CD14-positive monocyte (primary cell): ENCODE measurements around the gene ZNHIT3. TPM values are rescaled to one million over a fixed set of nuclear protein-coding genes. Genes with fewer than 3 reads are reported as not detected.
"Not testable (repeated sequence)": the region's sequence is repeated elsewhere in the genome, so short reads cannot be mapped to it uniquely, and the experiment has no call there.

Experiments
- DNase-seq, 3 donors: peaks; one replicate each; pipeline ENCODE4 v3.0.0-alpha.2; 2011 to 2022
- H2AFZ ChIP-seq: 2 replicates; pipeline ENCODE4 v1.6.0; 2012; ENCODE audit warnings: mild to moderate bottlenecking, low read depth, low read length, inconsistent platforms; ENCODE audit not compliant: insufficient read depth, poor library complexity, severe bottlenecking
- H3K27ac ChIP-seq, 2 donors: 1 replicate in 1 of 2; 2 replicates in 1 of 2; pipeline ENCODE4 v1.5.1; 2012 to 2013; ENCODE audit warnings: low read length in 2 of 2, control low read depth in 1 of 2, inconsistent platforms in 1 of 2, low read depth in 1 of 2, mild to moderate bottlenecking in 1 of 2
- H3K27me3 ChIP-seq, 2 donors: one replicate each; pipeline versions ENCODE4 v1.6.0 to v1.6.1; 2011 to 2013; ENCODE audit warnings: low read length in 2 of 2; ENCODE audit not compliant: control insufficient read depth in 2 of 2, insufficient read depth in 2 of 2
- H3K36me3 ChIP-seq, 2 donors: replicated peaks in 1 of 2; 1 replicate in 1 of 2; 2 replicates in 1 of 2; pipeline versions ENCODE4 v1.5.1 to v1.6.1; 2012 to 2013; ENCODE audit warnings: low read length in 2 of 2, control low read depth in 1 of 2, inconsistent platforms in 1 of 2, mild to moderate bottlenecking in 1 of 2; ENCODE audit not compliant: insufficient read depth in 2 of 2, control insufficient read depth in 1 of 2
- H3K4me1 ChIP-seq, 2 donors: 1 replicate in 1 of 2; 2 replicates in 1 of 2; pipeline versions ENCODE4 v1.5.1 to v1.6.1; 2012 to 2013; ENCODE audit warnings: low read length in 2 of 2, control low read depth in 1 of 2, inconsistent platforms in 1 of 2, mild to moderate bottlenecking in 1 of 2, moderate library complexity in 1 of 2; ENCODE audit not compliant: insufficient read depth in 2 of 2, control insufficient read depth in 1 of 2
- H3K4me2 ChIP-seq: replicated peaks from 2 replicates; pipeline ENCODE3; 2012; ENCODE audit warnings: low read length, moderate library complexity, mild to moderate bottlenecking; ENCODE audit not compliant: poor library complexity, severe bottlenecking; ENCODE audit errors: extremely low read depth
- H3K4me3 ChIP-seq, 3 experiments: fragments of 200-600 bp in 1 of 3; sonication (generic) in 1 of 3; replicated peaks in 1 of 3; 1 replicate in 2 of 3; 2 replicates in 1 of 3; pipeline ENCODE4 v1.5.1; 2011 to 2013; ENCODE audit warnings: low read length in 3 of 3, mild to moderate bottlenecking in 3 of 3, control low read depth in 2 of 3, low read depth in 2 of 3, inconsistent platforms in 1 of 3, moderate library complexity in 1 of 3
- H3K79me2 ChIP-seq: 2 replicates; pipeline ENCODE4 v1.6.0; 2012; ENCODE audit warnings: mild to moderate bottlenecking, control low read depth, inconsistent platforms, low read length, moderate library complexity; ENCODE audit not compliant: insufficient read depth
- H3K9ac ChIP-seq: 2 replicates; pipeline ENCODE4 v1.6.0; 2017; ENCODE audit warnings: low read length, mild to moderate bottlenecking; ENCODE audit not compliant: insufficient read depth, poor library complexity, severe bottlenecking
- H3K9me3 ChIP-seq, 2 donors: replicated peaks in 1 of 2; 1 replicate in 1 of 2; 2 replicates in 1 of 2; pipeline versions ENCODE4 v1.5.1 to v1.6.1; 2012 to 2013; ENCODE audit warnings: low read length in 2 of 2, control low read depth in 1 of 2; ENCODE audit not compliant: control insufficient read depth in 1 of 2, insufficient read depth in 1 of 2
- H4K20me1 ChIP-seq: 2 replicates; pipeline ENCODE4 v1.6.0; 2012; ENCODE audit warnings: mild to moderate bottlenecking, low read length, control low read depth, moderate library complexity; ENCODE audit not compliant: insufficient read depth
- H3K27ac Mint-ChIP-seq, 7 donors: one replicate each; pipeline ENCODE4 v1.8.0; 2020; ENCODE audit warnings: mild to moderate bottlenecking in 7 of 7, mixed read lengths in 7 of 7, moderate library complexity in 6 of 7, inconsistent platforms in 2 of 7
- H3K27me3 Mint-ChIP-seq, 3 donors: one replicate each; pipeline ENCODE4 v1.8.0; 2021 to 2022; ENCODE audit warnings: low read depth in 3 of 3, mild to moderate bottlenecking in 3 of 3, mixed read lengths in 3 of 3, moderate library complexity in 3 of 3, inconsistent platforms in 1 of 3
- H3K36me3 Mint-ChIP-seq, 2 donors: one replicate each; pipeline ENCODE4 v1.8.0; 2020; ENCODE audit warnings: mixed read lengths in 2 of 2, inconsistent platforms in 1 of 2, mild to moderate bottlenecking in 1 of 2
- H3K4me1 Mint-ChIP-seq: one replicate; pipeline ENCODE4 v1.8.0; 2020; ENCODE audit warnings: mild to moderate bottlenecking, mixed read lengths
- H3K4me3 Mint-ChIP-seq, 2 donors: one replicate each; pipeline ENCODE4 v1.8.0; 2020; ENCODE audit warnings: mild to moderate bottlenecking in 2 of 2, mixed read lengths in 2 of 2, moderate library complexity in 1 of 2
- H3K9me3 Mint-ChIP-seq, 7 donors: one replicate each; pipeline ENCODE4 v1.8.0; 2020 to 2022; ENCODE audit warnings: mixed read lengths in 7 of 7, mild to moderate bottlenecking in 6 of 7, moderate library complexity in 6 of 7, inconsistent platforms in 2 of 7
- CTCF ChIP-seq: fragments of 200-600 bp; IDR thresholded peaks from one replicate; pipeline ENCODE4 v1.8.0; 2022; ENCODE audit warnings: antibody characterized with exemption, mild to moderate bottlenecking
- WGBS: methylation state at CpG from one replicate; pipeline ENCODE4 v1.1.5; 2013; ENCODE audit warnings: missing lambda C conversion rate; ENCODE audit not compliant: insufficient coverage; 5-methylcytosine and 5-hydroxymethylcytosine counted together
- intact Hi-C, 2 donors: fragments of 100-400 bp; cut with micrococcal nuclease; formaldehyde crosslinking; loops; one replicate each; pipeline versions ENCODE4 v1.15.0 to v1.15.1; 2023
- polyA plus RNA-seq, 3 donors: library from polyadenylated mRNA; depleted of rRNA in 1 of 3; unstranded in 2 of 3; stranded (reverse) in 1 of 3; fragments of 300-500 nt in 2 of 3; fragments of >200 nt in 1 of 3; fragmentation: Illumina TruSeq in 2 of 3; gene quantifications; 1 replicate in 2 of 3; 2 replicates in 1 of 3; pipeline ENCODE4 v1.2.3, GENCODE V29; 2012 to 2021

Gene ZNHIT3
- polyA plus RNA-seq, 3 donors = 27.6 to 70.4 (median 63.5) TPM

- H4K20me1 ChIP-seq = no peaks in the 10 kb centered on the region
- Mint-ChIP-seq H3K27ac (no peak overlapping the region), H3K36me3 (no peaks in the 10 kb centered on the region), H3K4me1 (no peaks in the 10 kb centered on the region), H3K27me3 (peaks cover 0 to 6% (median 0%) of the 10 kb centered on the region in 3 donors), H3K9me3 (no peaks in the 10 kb centered on the region), H3K4me3 (no peak overlapping the region)
- no peak for DNase-seq
- H2AFZ ChIP-seq = no peak overlapping the region
- H3K4me1 ChIP-seq = no peaks in the 10 kb centered on the region
- H3K27me3 ChIP-seq = no peaks in the 10 kb centered on the region
- intact Hi-C loops = no loop called here
- no peaks in the 10 kb centered on the region for H3K9me3 ChIP-seq
- no CpG with 5 or more reads among the region's 6 CpGs for WGBS
- no peaks in the 10 kb centered on the region for H3K79me2 ChIP-seq
- H3K4me3 ChIP-seq = no peak overlapping the region
- no peak for TF ChIP-seq CTCF
- H3K9ac ChIP-seq = no peak overlapping the region
- H3K4me2 ChIP-seq = no peak overlapping the region
- H3K27ac ChIP-seq = no peak overlapping the region
- H3K36me3 ChIP-seq = no peaks in the 10 kb centered on the region
Observed at GRCh38 chr17:36443777-36444176, 42.7 kb upstream of the ZNHIT3 start.

- H3K27me3 ChIP-seq, H4K20me1 ChIP-seq, DNase-seq, H3K4me3 Mint-ChIP-seq, H3K36me3 ChIP-seq, H3K9me3 ChIP-seq, H3K4me1 ChIP-seq, H3K4me1 Mint-ChIP-seq, H3K79me2 ChIP-seq, H2AFZ ChIP-seq, H3K4me3 ChIP-seq, H3K9ac ChIP-seq, H3K4me2 ChIP-seq, H3K27ac ChIP-seq, H3K9me3 Mint-ChIP-seq, H3K27me3 Mint-ChIP-seq, H3K36me3 Mint-ChIP-seq, H3K27ac Mint-ChIP-seq, intact Hi-C loops: not testable (repeated sequence)
- WGBS = no CpG with 5 or more reads among the region's 15 CpGs
Observed at GRCh38 chr17:36449997-36450396, 36.5 kb upstream of the ZNHIT3 start.

- H2AFZ ChIP-seq, H3K27ac Mint-ChIP-seq, H4K20me1 ChIP-seq, H3K4me1 ChIP-seq, H3K4me3 ChIP-seq, H3K27ac ChIP-seq, H3K79me2 ChIP-seq, DNase-seq, H3K36me3 Mint-ChIP-seq, intact Hi-C loops, H3K9me3 Mint-ChIP-seq, H3K27me3 ChIP-seq, H3K9me3 ChIP-seq, H3K4me2 ChIP-seq, H3K9ac ChIP-seq, H3K4me1 Mint-ChIP-seq, H3K36me3 ChIP-seq, H3K4me3 Mint-ChIP-seq, H3K27me3 Mint-ChIP-seq: not testable (repeated sequence)
- WGBS = 100% methylated on average over 1 of the region's 9 CpGs
Observed at GRCh38 chr17:36452888-36453287, 33.6 kb upstream of the ZNHIT3 start.

- H3K4me1 Mint-ChIP-seq, H3K9me3 ChIP-seq, H3K36me3 Mint-ChIP-seq, H2AFZ ChIP-seq, H4K20me1 ChIP-seq, H3K79me2 ChIP-seq, H3K27ac Mint-ChIP-seq, H3K27ac ChIP-seq, H3K4me3 ChIP-seq, H3K9ac ChIP-seq, H3K9me3 Mint-ChIP-seq, intact Hi-C loops, H3K4me3 Mint-ChIP-seq, DNase-seq, H3K4me2 ChIP-seq, H3K27me3 ChIP-seq, H3K4me1 ChIP-seq, H3K36me3 ChIP-seq: not testable (repeated sequence)
- WGBS = 100% methylated on average over 1 of the region's 9 CpGs
- H3K27me3 Mint-ChIP-seq = peaks cover 8 to 25% (median 16%) of the 10 kb centered on the region in 3 donors
Observed at GRCh38 chr17:36457701-36458100, 28.8 kb upstream of the ZNHIT3 start.
